ENCODE data around the gene PCNX1.
"Not testable (repeated sequence)": the region's sequence is repeated elsewhere in the genome, so short reads cannot be mapped to it uniquely, and the experiment has no call there.

The PCNX1 gene

GRCh38 chr14:70907176-70907995, at the start of gene PCNX1:
Gene PCNX1, plus strand, starts transcription at chr14:70907459. Its CDS starts 392 bp downstream, at chr14:70907851.
- DNase-seq = peak; percentile 66

- DNase-seq = no peak
These were observed 49.8 kb upstream of the PCNX1 start for GRCh38 chr14:70857496-70857890.

GRCh38 chr14:70858641-70859040, 48.6 kb upstream of the PCNX1 start:
- DNase-seq = no peak

DNA sequence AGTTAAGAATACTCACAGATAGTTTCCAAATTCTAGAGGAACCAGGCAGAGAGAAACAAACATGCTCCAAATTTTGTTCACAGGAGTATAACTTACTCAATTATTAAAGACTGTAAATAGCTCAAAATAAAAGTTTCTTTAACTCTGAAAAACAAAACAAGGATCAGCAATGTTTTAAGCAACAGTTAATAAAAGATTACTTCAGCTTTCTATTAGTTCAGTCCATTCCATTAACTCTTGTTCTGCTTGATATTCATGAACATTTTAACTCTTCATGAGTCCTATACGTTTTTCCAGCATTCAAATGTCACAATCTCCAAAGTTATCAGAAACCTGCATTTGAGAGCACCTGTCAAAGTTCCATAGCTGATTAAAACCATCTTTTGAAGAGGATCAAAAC, 40.3 kb upstream of the PCNX1 start:
- not testable (repeated sequence) for DNase-seq

DNA sequence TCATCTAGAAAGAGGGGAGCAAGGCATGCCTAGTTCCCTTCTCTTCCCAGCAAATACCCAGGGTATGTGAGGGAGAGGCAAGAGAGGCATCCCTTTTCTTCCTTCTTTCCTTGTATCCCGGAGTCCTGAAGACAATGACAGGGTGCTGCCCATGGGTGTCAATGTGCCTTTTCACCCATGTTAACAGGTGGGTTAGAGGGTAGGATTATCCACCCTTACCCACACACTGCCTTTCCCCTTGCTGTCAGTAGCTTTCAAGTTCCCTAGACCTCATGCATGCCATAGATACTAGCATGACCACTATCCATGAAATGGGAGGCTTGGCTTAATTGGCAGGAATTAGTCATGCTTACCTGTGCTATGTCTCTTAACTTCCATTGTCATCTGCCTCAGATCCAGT, 36.3 kb upstream of the PCNX1 start:
- no peak for DNase-seq

- no peak for DNase-seq
These were observed 35.2 kb upstream of the PCNX1 start for GRCh38 chr14:70871863-70872677.

DNA sequence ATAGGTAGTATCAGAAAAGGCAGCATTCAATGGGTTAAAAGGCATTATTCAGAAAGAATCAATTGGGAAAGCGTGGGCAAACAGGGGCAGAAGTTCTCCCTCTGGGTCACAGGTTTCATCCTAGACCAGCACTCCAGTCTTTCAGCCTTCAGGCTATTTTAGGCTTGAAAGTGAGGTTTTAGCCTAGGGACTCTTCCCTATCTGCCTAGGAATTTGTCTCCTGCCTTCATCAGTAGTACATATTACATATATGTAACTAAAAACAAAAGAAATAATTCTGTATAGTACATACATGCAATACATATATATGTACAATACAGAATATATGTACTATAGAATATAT, 34.6 kb upstream of the PCNX1 start:
- no peak for DNase-seq

GRCh38 chr14:70873627-70874026, 33.6 kb upstream of the PCNX1 start:
- peak; percentile 21 for DNase-seq

DNA sequence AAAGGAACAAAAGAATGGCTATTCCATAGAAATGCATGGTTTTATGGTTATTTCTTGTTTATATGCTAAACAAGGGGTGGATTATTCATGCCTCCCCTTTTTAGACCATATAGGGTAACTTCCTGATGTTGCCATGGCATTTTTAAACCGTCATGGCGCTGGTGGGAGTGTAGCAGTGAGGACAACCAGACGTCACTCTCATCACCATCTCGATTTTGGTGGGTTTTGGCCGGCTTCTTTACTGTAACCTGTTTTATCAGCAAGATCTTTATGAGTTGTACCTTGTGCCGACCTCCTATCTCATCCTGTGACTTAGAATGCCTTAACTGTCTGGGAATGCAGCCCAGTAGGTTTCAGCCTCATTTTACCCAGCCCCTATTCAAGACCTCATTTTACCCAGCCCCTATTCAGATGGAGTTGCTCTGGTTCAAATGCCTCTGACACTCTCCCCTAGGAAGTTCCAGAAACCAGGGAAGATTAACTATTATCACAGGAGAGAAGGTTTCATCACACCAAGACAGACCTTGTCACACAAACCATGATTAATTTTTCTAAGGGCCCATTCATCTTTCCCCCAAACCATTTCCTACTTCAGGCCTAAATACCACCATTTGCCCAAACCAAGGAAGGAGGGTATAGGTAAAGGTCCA, 31.3 kb upstream of the PCNX1 start:
- DNase-seq = not testable (repeated sequence)

GRCh38 chr14:70879448-70879847, 27.8 kb upstream of the PCNX1 start:
- peak; percentile 39 for DNase-seq

- DNase-seq = not testable (repeated sequence)
These were observed 26.4 kb upstream of the PCNX1 start for GRCh38 chr14:70880888-70881287.

DNA sequence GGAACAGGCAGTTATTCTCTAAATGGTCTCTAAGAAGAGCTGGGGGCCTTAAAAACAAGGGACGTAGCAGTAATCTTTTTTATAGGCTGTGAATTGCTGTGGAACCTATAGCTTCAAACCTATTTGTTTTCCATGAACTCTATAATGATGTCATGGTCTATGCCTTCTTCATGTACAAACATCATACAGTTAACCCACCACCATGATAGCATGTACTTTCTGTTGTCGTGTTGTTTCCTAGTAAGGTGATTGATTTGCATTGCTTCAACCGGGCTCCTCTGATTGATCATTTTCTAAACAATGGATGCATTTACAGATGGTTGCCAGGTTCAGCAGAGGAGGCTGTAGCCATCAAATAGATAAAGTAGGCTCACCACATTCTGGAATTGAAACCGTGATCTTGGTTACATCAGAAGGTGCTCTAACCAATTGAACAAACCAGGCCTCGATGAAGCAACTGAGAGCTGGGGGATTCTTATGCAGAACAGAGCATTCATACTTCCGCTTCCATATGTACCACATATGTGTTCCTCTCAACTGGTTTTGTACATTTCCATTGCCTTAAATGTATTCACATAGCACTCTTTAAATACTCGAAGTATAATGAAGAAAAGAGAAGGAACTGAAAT, 25.6 kb upstream of the PCNX1 start:
- DNase-seq = peak; percentile 99

DNA sequence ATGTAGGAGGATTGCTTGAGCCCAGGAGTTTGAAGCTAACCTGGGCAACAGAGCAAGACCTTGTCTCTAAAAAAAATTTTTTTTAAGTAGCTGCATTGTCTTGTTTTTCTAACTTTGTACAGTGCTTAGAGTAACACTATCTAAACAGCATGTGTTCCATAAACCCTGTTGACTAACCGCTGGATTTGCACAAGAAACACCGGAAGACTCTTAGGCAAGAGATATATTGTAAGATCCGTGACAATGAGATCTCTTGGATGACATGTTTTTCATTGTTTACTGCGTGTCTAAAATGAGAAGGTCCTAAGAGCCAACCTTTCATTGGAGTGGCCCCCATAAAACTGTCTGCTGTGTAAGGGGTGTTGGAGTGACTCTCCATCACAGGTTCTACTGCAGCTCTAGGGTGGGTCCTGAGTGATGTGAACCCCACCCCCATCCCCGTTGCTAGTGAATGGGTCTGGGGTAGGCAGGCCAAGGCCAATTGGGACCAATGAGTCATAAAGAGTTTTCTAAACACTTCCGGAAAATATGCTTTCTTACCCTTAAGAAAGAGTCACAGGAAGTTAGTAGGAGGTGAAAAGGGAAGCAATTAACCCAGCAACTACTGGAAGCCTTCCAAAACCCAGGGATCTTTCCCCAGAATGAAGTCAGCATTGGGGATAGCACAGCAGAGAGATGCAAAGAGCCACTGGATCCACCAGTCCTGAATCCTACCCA, 24.3 kb upstream of the PCNX1 start:
- peak; percentile 95 for DNase-seq

DNA sequence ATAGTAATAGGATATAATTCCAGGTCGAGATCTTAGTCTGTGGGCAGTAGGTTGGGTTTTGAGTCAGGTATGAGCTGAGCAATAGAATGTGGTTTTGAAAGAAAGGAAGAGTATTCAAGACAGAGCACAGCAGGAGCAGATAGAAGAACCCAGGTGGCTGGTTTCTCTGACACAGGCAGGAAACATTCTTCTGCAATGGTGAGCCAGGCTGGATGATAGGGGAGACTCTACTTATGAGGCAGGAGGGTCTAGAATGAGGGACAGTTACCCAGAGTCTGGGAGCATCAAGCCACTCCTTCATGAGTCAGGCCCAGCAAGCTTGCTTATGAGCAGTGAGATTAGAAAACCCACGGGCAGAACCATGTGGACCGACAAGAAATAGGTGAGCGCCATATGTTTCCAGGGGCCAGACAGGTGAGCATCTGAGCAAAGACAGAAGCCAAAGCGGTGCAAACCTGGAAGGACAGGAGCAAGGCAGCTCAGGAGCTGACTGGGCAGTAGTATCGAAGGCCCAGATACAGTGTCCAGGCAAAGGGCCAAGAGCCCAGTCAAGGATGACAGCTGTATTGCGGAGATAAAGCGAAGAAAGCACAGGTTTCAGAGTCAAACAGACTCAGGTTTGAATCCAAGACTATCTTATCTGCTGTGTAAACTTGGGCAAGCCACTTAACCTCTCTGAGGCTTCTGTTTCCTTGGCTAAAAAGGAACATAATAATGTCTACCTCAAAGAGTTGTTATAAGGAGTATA, 22.5 kb upstream of the PCNX1 start:
- DNase-seq = no peak

- no peak for DNase-seq
These were observed 21.8 kb upstream of the PCNX1 start for GRCh38 chr14:70885343-70886022.

DNA sequence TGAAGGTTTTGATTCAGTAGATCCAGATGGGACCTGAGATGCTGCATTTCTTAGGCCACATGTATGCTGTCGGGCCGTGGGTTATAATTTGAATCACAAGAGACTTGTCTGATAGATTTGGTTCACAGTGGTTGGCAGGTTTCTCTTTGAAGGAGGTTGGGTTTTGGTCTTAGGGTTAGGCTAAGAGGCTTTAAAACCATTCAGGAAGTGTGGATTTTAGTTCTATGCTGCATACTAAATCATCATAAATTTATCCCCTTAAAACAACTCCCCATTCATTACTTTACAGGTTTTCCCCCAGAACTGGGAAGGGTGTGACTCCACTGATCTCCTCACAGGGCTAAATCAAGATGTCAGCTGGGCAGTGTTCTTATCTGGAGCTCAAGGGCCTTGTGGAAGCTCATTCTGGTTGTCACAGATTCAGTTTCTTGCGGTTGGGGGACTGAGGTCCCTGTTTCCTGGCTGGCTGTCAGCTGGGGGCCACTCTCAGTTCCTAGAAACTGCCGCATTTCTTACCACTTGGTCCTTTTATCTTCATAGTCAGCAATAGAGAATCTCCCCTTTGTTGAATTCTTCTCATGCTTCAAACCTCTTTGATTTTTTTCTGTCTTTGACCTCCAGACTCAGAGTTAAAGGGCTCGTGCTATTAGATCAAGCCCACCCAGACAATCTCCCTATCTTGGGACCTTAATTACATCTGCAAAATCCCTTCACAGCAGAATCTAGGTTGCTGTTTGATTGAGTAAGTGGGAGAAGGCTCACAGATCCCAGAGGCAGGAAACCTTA, 20.6 kb upstream of the PCNX1 start:
- DNase-seq = peak; percentile 96

DNA sequence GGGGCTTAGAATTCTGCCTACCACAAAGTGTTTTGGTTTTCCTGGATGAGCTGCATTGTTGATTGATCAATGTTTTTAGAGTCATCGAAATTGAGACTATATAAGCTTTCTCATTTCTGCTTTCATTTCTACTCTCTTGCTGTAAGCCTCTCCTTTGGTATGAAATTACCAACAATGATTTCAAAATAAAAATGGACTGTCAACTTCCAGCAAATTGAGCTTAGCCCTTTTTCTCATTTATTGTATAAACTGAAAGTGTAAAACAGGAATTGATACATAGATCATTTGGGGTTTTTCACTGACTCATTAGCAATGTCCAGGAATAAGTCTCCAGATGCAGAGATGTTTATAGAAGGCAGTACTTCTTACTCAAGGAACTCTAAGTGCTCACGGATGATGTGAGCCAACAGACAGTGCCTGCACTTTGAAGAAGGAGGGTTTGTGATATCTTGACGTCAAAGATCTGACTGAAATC, 20.0 kb upstream of the PCNX1 start:
- DNase-seq = peak; percentile 96

GRCh38 chr14:70887737-70888499, 19.3 kb upstream of the PCNX1 start:
- no peak for DNase-seq

DNA sequence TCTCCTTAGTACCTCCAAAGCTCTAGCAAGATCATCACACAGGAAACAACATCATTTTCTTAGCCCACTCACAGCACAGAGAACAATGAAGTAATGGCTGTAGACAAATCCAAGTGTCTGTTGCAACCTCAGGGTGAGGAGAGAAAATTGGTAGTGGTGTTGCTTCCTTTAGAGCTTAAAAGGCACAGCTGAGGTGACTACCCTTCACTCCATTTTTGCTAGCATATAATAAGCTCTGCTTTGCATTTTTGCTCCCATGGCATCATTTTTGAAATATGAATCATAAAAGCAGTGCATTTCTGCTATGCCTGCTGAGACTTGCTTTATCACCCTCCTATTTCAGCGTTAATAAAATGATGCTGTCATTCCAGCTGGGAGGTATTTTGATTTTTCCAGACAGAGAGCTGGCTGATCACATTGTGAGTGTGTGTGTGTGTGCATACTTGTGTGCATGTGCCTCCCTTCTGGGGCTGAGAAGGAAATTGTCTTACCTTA, 18.5 kb upstream of the PCNX1 start:
- peak; percentile 43 for DNase-seq
